ENCODE results near the gene PHF2. TPM values are rescaled to one million over a fixed set of nuclear protein-coding genes. Genes with fewer than 3 reads are reported as not detected.

Gene PHF2
- total RNA-seq, 1 experiment from 2014 or later, result 11.6 TPM

- Mint-ChIP-seq H3K27ac (no peak overlapping the region), H3K4me1 (peaks cover 8% of the 10 kb centered on the region; the same call in 1 of the 2 replicates), H3K27me3 (ENCODE audit: low read depth) (peaks cover 7% of the 10 kb centered on the region), H3K9me3 (peaks cover 13% of the 10 kb centered on the region), H3K36me3 (peaks cover 29% of the 10 kb centered on the region), H3K4me3 (no peak overlapping the region)
- TF ChIP-seq TP53 (CRISPR knock-in tag; IDR thresholded peaks at IDR 0.05) (no peak), NFYB (CRISPR knock-in tag; conservative IDR thresholded peaks at IDR 0.05; ENCODE audit: low read depth) (no peak), AFF4 (CRISPR knock-in tag; IDR thresholded peaks at IDR 0.05; ENCODE audit: borderline replicate concordance) (no peak), ZNF425 (CRISPR knock-in tag; conservative IDR thresholded peaks at IDR 0.05) (no peak), ZNF396 (CRISPR knock-in tag; IDR thresholded peaks at IDR 0.05; ENCODE audit: borderline replicate concordance) (no peak)
- TF ChIP-seq, protein P1, sequence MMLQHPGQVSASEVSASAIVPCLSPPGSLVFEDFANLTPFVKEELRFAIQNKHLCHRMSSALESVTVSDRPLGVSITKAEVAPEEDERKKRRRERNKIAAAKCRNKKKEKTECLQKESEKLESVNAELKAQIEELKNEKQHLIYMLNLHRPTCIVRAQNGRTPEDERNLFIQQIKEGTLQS (CRISPR knock-in tag; conservative IDR thresholded peaks at IDR 0.05), result no peak
- TF ChIP-seq, protein P2, sequence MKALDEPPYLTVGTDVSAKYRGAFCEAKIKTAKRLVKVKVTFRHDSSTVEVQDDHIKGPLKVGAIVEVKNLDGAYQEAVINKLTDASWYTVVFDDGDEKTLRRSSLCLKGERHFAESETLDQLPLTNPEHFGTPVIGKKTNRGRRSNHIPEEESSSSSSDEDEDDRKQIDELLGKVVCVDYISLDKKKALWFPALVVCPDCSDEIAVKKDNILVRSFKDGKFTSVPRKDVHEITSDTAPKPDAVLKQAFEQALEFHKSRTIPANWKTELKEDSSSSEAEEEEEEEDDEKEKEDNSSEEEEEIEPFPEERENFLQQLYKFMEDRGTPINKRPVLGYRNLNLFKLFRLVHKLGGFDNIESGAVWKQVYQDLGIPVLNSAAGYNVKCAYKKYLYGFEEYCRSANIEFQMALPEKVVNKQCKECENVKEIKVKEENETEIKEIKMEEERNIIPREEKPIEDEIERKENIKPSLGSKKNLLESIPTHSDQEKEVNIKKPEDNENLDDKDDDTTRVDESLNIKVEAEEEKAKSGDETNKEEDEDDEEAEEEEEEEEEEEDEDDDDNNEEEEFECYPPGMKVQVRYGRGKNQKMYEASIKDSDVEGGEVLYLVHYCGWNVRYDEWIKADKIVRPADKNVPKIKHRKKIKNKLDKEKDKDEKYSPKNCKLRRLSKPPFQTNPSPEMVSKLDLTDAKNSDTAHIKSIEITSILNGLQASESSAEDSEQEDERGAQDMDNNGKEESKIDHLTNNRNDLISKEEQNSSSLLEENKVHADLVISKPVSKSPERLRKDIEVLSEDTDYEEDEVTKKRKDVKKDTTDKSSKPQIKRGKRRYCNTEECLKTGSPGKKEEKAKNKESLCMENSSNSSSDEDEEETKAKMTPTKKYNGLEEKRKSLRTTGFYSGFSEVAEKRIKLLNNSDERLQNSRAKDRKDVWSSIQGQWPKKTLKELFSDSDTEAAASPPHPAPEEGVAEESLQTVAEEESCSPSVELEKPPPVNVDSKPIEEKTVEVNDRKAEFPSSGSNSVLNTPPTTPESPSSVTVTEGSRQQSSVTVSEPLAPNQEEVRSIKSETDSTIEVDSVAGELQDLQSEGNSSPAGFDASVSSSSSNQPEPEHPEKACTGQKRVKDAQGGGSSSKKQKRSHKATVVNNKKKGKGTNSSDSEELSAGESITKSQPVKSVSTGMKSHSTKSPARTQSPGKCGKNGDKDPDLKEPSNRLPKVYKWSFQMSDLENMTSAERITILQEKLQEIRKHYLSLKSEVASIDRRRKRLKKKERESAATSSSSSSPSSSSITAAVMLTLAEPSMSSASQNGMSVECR (CRISPR knock-in tag; IDR thresholded peaks at IDR 0.05; ENCODE audit: borderline replicate concordance), result no peak
- DNase-seq (ENCODE audit: low spot score) (no peak), ATAC-seq (no peak)
- CTCF ChIA-PET, result no interaction called here
- POLR2A ChIA-PET, result no interaction called here
These were observed 8.2 kb upstream of the PHF2 start for GRCh38 chr9:93568169-93568568.

DNA sequence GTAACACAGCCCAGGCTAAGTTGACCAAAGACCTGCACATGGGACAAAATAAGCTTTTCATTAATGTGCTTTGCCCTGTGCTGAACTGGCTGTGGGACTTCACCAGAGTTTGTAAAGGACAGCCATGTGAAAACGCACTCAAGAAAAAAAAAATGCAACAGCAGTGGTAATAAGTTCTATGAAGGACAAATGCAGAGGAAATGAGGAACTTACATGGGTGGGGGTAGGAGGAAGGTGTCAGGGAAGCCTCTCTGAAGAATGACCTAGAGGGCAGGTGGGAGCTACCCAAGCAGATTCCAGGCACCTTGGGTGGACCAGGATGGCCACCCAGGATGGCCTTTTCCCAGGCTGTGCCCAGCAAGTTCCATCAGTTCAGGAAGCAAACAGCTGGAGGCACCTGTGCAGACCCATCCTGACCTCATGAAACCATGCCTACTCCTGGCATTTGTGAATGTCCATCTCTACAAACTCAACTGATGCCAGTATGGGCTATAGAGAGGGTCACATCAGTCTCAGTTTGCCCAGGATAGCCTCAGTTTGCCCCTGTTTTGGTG, 6.7 kb upstream of the PHF2 start:
- Mint-ChIP-seq H3K36me3 (peaks cover 16% of the 10 kb centered on the region), H3K27me3 (ENCODE audit: low read depth) (peaks cover 7% of the 10 kb centered on the region), H3K4me3 (no peak overlapping the region), H3K4me1 (peaks cover 15% of the 10 kb centered on the region), H3K27ac (no peak overlapping the region), H3K9me3 (peaks cover 13% of the 10 kb centered on the region)
- ATAC-seq (no peak), DNase-seq (ENCODE audit: low spot score) (no peak)
- TF ChIP-seq NR1H2 (CRISPR knock-in tag; IDR thresholded peaks at IDR 0.05) (no peak), ZSCAN18 (CRISPR knock-in tag; IDR thresholded peaks at IDR 0.05) (no peak), ZBTB21 (CRISPR knock-in tag; IDR thresholded peaks at IDR 0.05; ENCODE audit: borderline replicate concordance) (no peak), NR3C1 (CRISPR knock-in tag; conservative IDR thresholded peaks at IDR 0.05; ENCODE audit: low read depth) (no peak)
- TF ChIP-seq, protein P3, sequence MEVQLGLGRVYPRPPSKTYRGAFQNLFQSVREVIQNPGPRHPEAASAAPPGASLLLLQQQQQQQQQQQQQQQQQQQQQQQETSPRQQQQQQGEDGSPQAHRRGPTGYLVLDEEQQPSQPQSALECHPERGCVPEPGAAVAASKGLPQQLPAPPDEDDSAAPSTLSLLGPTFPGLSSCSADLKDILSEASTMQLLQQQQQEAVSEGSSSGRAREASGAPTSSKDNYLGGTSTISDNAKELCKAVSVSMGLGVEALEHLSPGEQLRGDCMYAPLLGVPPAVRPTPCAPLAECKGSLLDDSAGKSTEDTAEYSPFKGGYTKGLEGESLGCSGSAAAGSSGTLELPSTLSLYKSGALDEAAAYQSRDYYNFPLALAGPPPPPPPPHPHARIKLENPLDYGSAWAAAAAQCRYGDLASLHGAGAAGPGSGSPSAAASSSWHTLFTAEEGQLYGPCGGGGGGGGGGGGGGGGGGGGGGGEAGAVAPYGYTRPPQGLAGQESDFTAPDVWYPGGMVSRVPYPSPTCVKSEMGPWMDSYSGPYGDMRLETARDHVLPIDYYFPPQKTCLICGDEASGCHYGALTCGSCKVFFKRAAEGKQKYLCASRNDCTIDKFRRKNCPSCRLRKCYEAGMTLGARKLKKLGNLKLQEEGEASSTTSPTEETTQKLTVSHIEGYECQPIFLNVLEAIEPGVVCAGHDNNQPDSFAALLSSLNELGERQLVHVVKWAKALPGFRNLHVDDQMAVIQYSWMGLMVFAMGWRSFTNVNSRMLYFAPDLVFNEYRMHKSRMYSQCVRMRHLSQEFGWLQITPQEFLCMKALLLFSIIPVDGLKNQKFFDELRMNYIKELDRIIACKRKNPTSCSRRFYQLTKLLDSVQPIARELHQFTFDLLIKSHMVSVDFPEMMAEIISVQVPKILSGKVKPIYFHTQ (CRISPR knock-in tag; IDR thresholded peaks at IDR 0.05), result no peak
- TF ChIP-seq, protein P4, sequence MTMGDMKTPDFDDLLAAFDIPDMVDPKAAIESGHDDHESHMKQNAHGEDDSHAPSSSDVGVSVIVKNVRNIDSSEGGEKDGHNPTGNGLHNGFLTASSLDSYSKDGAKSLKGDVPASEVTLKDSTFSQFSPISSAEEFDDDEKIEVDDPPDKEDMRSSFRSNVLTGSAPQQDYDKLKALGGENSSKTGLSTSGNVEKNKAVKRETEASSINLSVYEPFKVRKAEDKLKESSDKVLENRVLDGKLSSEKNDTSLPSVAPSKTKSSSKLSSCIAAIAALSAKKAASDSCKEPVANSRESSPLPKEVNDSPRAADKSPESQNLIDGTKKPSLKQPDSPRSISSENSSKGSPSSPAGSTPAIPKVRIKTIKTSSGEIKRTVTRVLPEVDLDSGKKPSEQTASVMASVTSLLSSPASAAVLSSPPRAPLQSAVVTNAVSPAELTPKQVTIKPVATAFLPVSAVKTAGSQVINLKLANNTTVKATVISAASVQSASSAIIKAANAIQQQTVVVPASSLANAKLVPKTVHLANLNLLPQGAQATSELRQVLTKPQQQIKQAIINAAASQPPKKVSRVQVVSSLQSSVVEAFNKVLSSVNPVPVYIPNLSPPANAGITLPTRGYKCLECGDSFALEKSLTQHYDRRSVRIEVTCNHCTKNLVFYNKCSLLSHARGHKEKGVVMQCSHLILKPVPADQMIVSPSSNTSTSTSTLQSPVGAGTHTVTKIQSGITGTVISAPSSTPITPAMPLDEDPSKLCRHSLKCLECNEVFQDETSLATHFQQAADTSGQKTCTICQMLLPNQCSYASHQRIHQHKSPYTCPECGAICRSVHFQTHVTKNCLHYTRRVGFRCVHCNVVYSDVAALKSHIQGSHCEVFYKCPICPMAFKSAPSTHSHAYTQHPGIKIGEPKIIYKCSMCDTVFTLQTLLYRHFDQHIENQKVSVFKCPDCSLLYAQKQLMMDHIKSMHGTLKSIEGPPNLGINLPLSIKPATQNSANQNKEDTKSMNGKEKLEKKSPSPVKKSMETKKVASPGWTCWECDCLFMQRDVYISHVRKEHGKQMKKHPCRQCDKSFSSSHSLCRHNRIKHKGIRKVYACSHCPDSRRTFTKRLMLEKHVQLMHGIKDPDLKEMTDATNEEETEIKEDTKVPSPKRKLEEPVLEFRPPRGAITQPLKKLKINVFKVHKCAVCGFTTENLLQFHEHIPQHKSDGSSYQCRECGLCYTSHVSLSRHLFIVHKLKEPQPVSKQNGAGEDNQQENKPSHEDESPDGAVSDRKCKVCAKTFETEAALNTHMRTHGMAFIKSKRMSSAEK (CRISPR knock-in tag; IDR thresholded peaks at IDR 0.05; ENCODE audit: borderline replicate concordance), result no peak
- ChIA-PET CTCF (interaction anchor here (1.2 to 1.6 kb wide), 2 partner anchors 23 to 263 kb away, joined by 3 to 4 read pairs; no protein-coding TSS in a partner anchor), POLR2A (no interaction called here)
